ENCODE results near the gene HMX3. TPM values are rescaled to one million over a fixed set of nuclear protein-coding genes. Genes with fewer than 3 reads are reported as not detected.

Gene HMX3
- total RNA-seq, 1 donor from 2014 or later = not detected

DNA sequence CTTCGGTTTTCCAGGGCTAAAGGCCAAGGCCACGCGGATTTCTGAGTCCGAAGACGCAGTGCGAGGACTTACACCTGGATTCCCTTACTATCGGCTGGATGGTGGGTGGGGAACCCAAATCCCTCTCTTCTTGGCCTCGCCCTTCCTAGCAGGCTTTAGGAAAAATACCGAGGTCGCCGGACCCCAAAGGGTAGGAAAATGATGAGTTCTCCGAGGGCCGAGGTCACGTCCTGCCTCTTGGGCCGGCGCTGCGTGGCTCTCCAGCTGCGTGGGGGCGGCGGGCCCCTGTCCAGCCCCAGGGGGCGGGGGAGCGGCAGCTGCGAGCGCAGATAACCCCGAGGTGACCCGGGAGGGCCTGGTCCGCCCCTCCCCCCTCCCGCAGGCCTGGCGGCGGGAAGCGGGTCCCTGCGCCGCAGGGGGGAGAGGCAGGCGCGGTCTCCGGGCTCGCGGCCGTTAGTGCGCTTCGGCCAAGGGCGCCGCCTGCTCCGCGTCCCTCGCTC lies 805 bp upstream of the HMX3 start:
- no peak for ATAC-seq

DNA sequence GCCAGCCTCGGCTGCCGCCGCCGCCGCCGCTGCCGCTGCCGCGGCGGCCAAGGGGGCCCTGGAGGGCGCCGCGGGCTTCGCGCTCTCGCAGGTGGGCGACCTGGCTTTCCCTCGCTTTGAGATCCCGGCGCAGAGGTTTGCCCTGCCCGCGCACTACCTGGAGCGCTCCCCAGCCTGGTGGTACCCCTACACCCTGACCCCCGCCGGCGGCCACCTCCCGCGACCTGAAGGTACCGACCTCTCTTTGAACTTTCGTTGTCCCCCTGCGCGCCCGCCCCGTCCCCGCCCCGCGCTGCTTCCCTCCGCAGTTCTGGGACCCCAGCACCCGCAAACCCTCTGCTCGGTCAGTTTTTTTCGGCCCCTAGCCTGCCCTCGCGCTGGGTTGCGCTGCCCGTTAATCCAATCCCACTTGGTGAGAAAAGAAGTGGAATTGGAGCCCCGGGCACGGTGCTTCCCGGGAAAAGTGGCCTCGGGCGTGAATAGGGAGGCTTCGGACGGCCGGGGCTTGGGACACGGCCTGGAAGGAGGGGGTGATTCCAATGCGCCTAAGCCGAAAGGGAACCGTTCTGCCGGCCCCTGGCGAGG lies 543 bp downstream of the HMX3 start:
- ATAC-seq = no peak

DNA sequence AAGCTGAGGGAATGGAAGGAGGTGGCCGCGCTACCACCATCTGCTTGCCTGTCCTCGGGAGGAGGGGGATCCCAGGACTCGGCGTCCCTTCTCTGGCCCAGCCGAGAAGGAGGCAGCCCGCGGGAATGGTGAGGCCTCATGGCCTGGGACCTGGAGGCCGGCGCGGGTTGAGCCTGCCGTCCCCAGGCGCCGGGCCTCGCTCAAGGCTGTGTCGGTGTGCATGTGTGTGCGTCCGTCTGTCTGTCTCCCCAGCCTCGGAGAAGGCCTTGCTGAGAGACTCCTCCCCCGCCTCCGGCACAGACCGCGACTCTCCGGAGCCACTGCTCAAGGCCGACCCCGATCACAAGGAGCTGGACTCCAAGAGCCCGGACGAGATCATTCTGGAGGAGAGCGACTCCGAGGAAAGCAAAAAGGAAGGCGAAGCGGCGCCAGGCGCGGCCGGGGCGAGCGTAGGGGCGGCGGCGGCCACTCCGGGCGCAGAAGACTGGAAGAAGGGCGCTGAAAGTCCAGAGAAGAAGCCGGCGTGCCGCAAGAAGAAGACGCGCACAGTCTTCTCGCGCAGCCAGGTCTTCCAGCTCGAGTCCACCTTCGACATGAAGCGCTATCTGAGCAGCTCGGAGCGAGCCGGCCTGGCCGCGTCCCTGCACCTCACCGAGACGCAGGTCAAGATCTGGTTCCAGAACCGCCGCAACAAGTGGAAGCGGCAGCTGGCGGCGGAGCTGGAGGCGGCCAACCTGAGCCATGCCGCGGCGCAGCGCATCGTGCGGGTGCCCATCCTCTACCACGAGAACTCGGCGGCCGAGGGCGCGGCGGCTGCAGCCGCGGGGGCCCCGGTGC lies 1.3 kb downstream of the HMX3 start:
- ATAC-seq = no peak

DNA sequence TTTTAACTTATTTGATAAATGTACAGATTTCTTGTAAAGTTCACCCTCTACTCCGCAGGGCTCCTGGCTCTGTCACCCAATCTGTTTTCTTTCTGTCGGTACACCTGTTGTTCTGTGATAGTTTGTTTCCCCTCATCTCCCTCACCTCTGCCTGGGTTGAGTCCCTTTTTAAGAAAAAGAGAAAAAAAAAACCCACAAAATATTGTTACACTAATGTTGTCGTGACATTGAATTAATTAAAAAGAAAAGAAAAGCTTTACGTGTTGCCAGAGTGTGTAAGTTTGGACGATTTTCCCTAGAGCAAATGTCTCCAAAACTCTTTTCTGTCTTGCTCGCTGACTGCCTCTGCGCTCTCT lies 3.4 kb downstream of the HMX3 start:
- ATAC-seq = no peak

DNA sequence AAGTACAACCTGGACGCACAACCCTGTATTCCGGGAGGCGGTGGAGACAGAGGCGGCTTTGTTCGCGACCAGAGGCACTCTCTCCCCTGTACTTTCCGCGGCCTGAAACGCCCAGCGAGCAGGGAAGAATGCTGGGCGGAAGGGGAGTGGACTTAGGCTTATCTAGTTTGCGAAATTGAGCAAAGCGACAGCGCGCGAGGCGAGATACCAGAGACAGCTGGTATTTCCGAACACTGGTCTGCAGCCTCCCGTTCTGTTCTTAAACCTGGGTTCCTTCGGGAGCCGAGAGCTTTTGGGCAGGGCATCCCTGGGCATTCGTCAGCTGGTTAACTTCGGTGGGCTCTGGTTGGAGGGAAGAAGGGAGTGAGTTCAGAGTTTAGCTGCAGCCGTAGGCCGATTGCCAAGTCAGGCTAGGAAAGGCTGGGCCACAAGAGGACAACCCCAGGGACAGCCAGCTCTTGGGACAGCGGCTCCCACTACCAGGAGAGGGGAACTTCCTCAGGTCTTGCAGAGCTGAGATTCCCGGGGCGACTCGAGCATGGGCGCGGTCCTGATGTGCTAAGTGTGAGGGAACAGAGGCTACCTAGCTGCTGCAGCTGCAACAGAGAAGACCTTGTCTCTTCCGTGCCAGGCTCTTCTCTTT lies 3.9 kb downstream of the HMX3 start:
- ATAC-seq = no peak

GRCh38 chr10:123140164-123140982 lies 4.6 kb downstream of the HMX3 start:
- no peak for ATAC-seq

- no peak for ATAC-seq
Observed at GRCh38 chr10:123140983-123141390, 5.2 kb downstream of the HMX3 start.

DNA sequence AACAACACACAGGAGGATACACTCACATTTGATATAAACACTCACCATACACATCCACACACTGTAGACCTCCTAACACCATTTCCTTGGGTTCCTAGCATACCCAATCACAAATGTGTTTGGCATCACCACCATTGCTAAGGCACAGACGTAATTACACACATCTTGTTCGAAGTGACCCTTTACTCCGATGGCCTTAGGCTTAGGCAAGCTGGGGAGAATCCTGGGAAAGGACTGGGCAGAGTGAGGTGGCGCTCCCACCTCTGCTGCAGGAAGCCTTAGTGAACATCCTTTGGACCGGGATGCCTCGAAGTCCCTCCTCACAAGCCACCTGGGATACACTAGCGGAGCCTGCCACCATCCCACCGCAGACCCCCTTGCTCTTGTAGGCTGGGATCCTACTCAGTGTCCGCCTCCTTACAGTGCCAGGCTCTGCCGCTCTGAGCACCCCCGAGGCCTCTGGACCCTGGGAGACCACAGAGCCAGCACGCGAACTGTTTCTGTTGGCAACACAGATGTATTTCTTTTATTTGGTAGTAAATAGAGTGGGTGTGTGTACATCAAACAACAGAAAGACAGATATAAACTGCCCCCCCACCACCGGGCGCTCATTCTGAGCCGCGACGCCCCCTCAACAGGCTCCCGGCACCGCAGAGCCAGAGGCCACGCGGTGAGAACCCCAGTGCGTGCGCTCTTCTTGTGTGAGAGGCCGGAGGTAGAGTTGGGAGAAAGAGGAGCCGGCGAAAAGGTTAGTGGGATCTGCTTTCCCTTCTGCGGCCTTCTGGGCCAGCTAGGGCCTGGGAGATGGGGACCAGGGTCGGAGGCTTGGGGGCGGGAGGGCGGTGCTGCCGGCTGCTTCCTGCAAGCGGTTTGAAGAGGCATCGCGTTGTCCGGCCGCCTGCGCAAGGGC lies 6.3 kb downstream of the HMX3 start:
- no peak for ATAC-seq

- ATAC-seq = no peak
Observed at GRCh38 chr10:123142701-123143161, 7.0 kb downstream of the HMX3 start.

GRCh38 chr10:123143162-123143824 lies 7.5 kb downstream of the HMX3 start:
- ATAC-seq = no peak

DNA sequence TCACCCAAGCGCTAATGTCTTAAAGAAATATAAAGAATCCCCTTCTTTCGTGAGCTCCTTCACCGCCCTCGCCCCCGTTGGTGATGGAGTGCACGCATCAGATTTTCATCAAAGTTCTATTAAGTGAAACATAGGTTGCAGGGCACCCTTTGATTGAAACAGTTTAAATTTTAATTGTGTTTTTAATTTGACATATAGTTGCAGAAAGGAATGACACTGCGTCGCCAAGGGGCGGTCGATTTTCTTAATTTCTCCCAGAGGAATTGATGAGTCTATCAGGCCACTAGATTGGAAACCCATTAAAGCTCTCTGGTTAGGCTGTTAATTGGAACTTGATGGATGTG lies 8.0 kb downstream of the HMX3 start:
- ATAC-seq = no peak

DNA sequence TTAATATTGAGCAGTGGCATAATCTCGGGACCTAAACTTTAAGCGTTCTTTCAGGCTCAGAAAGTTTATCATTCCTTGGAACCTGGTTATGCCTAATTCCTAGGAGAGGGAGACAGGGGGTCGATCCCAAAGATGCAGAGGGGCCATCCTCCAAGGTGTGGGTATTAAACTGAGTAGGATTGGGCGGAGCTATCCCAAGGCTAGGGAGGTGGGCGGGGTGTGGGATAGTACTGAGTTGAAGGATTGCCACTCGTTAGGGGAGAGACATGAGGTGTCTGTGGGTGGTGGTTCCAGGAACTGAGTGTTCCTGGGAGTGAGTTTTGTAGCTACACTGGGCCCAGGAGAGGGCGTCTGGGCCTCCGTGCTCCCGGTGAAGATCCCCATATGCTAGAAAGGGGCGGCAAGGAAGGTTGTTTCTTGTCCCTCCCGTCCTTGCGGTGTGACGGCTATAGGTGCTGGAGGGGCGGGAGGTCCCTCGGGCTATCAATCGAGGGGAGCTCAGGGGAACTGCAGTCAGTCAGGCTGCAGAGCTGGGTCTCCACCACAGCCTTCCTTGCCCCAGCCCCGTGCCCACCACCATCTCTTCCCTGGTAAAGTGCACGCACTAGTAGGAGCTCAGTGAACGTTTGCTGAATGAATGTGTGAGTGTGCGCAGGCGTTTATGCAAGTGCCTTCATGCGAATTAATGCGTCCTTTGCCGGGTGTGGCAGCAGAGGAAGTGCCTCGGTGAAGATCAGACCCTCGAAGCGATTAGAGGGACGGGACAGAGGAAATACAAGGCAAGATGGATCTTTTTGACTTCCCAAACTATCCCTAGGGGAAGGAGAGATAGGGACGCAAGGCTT lies 9.1 kb downstream of the HMX3 start:
- no peak for ATAC-seq

DNA sequence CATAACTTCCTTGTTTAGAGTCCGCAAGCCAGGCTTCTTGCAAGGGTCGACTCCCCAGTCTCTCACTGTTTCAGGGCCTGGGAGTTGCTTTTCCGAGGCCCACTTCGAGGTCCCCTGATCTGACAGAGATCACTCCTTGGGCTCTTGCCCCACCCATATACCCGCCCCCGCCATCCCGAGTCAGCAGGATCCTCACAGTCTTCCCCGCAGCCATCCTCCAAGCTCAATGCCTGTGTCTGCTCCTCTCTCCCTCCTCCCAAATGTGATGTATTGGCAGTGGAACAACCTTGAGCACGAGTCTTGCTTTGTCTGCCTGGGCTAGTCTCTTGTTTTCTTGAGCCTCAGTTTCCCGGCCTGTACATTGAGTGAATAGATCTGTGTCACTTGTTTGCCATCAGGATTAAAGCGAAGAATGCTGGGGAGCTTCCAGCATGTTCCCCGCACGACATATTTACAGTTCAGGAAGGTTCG lies 9.8 kb downstream of the HMX3 start:
- no peak for ATAC-seq

DNA sequence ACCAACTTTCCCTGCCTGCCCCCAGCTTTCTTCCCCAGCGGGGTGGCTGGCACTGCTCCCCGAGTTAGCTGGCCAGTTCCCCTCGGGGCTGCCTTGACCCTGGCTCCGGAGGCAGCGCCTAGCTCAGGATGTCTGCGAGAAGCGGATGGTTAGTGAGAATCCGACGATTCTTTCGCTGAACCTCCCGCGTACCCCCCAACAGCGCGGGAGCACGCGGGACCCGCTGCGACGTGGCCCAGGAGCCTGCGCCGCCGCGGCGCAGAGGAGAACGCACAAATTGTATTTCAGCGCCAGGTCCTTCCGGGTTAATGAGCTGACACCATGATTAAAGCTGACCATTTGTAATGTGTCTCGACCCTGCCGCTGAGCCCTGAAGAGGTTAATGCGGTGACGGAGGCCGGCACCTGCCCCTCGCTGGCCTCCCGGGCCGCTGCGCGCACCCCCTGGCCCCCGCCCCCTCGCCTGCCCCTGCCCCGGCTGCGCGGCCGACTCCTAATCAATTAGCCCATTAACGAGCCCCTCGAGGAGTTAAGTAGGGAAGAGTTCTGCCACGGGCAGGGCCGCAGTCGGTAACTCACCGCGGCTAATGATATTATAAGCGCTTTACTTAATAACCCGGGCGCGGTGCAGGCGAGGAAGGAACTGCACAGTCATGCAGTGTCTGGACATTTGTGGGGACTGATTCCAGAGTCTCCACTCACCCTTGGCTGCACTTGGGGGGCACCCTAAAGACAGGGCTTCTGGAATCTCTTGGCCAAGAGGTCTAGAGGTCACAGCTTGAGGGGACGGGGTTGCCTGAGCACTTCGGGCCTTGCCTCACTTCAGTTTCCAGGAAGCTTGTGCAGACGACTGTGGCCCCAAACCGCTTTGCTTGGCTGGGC lies 10.5 kb downstream of the HMX3 start:
- ATAC-seq = no peak

DNA sequence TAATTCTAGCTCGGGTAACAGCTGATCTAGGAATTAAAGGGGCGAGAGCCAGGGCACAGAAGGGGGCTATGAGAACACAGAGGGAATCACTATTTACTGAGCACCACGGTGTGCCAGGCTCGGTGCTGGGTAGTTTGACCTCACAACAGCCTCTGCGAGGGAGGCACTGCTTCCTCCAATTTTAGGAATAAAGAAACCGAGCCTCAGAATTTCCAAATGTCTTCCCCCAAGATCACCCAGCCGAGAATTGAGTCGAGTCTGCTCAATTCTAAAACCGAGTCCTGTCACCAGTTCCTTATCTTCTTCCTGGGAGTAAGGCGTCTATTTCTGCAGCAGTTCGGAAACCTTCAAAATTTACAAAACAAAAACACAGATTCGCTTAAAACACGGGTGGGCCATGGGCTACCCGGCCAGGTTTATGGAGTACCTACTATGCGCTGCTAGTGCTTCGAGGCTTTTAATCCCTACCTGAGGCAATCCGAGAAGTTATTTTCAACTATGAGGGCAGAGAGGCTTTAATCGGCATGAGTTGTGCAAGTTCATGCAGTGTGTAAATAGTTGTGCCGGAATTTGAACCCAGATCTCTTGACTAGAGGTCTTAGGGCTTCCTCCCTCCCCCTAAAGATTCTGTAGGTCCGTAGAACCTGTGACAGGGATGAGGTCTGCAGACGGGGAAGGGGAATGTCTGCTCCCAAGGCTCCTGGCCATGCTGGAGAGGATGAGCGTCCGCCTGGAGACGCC lies 11.3 kb downstream of the HMX3 start:
- ATAC-seq = no peak

DNA sequence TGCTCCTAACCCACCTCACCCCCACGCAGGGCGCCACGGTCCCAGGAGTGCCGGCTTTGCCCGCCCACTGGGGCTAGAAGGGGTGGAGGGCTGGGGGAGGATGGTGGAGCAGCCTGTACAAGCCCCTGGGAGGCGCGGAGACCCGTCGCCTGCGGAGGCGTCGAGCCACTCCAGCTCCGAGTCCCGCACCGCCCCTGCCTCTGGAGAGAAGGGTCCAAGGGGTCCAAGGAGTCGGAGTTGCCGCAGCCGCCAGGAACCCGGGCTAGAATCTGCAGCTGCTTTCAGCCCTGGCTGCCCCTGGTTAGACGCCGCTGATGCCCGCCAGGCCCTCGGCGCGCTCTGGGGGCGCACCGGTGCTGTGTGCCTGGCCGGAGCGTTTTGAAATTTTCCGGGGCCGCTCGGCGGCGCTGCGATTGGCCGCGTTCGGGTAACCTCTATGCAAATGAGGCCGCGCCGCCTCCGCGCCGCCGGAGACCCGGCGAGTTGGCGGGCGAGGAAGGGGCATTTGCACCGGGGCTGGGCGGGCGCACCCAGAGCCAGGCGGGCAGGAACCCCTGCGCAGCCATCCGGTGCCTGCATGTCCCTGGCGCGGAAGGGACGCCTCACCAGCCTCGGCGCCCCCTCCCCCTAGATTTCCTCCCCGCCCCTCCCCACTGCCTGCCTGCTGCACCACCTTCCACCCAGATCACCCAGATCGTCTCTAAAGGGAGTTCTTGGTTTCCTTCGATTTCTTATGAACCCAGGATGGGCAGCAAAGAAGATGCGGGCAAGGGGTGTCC lies 12.1 kb downstream of the HMX3 start, which contains the start of gene HMX2:
Gene HMX2 (plus strand): TSS at position 502 of the 779 bp plus-strand sequence. CDS start 243 bp downstream, at position 745.
- ATAC-seq = no peak
